GM12878 (cell line): ENCODE measurements around the gene STK17A. TPM values are rescaled to one million over a fixed set of nuclear protein-coding genes. Genes with fewer than 3 reads are reported as not detected.

Experiments used
- DPF2 ChIP-seq: fragments of 450-650 bp; IDR thresholded peaks from 2 replicates; pipeline ENCODE4 v1.6.1; 2017; ENCODE audit warnings: mild to moderate bottlenecking
- EZH2 ChIP-seq: IDR thresholded peaks from 2 replicates; pipeline ENCODE4 v1.6.1; 2012; ENCODE audit warnings: low read depth, mild to moderate bottlenecking, control low read depth, inconsistent platforms, low read length, borderline replicate concordance; ENCODE audit not compliant: control insufficient read depth
- HCFC1 ChIP-seq: fragments of 150-350 bp; IDR thresholded peaks from 2 replicates; pipeline ENCODE4 v1.6.1; 2014; ENCODE audit warnings: low read length
- IKZF2 ChIP-seq, 2 experiments: fragments of 450-650 bp; IDR thresholded peaks; 2 replicates each; pipeline ENCODE4 v1.6.1; 2017; ENCODE audit warnings: mild to moderate bottlenecking in 2 of 2, moderate library complexity in 2 of 2
- PAX8 ChIP-seq: fragments of 450-650 bp; IDR thresholded peaks from 2 replicates; pipeline ENCODE4 v1.6.1; 2017; ENCODE audit warnings: mild to moderate bottlenecking, moderate library complexity
- PRDM15 ChIP-seq: fragments of 450-650 bp; formaldehyde crosslinking; IDR thresholded peaks from 2 replicates; pipeline ENCODE4 v1.4.0; 2020; ENCODE audit warnings: mild to moderate bottlenecking, moderate library complexity
- SIX5 ChIP-seq: IDR thresholded peaks from 2 replicates; pipeline ENCODE4 v1.6.1; 2011; ENCODE audit warnings: mild to moderate bottlenecking, low read depth, low read length, moderate library complexity; ENCODE audit not compliant: severe bottlenecking
- ZNF384 ChIP-seq: IDR thresholded peaks from 2 replicates; pipeline ENCODE4 v1.6.1; 2012; ENCODE audit warnings: low read depth, mild to moderate bottlenecking, low read length, improper control_type of control experiment, borderline replicate concordance
- ZNF687 ChIP-seq: fragments of 450-650 bp; IDR thresholded peaks from 2 replicates; pipeline ENCODE4 v1.6.1; 2017; ENCODE audit warnings: mild to moderate bottlenecking, moderate library complexity
- polyA plus RNA-seq, 11 experiments: library from polyadenylated mRNA; depleted of rRNA in 4 of 11; unstranded in 6 of 11; stranded (reverse) in 5 of 11; fragments of >200 nt; fragmentation: Nextera tagmentation in 4 of 11; fragmentation: Illumina TruSeq in 1 of 11; extraction: Ambion mirVana in 4 of 11; extraction: Trizol in 1 of 11; gene quantifications; 1 replicate in 1 of 11; 2 replicates in 10 of 11; pipeline versions ENCODE4 v1.2.1 to v1.2.3, GENCODE V29; 2011 to 2016; ENCODE audit warnings: inconsistent platforms in 2 of 11, missing spikeins in 2 of 11, low read depth in 1 of 11
- total RNA-seq, 4 experiments: library from RNA; depleted of rRNA in 3 of 4; stranded (reverse); fragments of >200 nt in 3 of 4; fragmentation: Illumina TruSeq in 1 of 4; extraction: Trizol in 1 of 4; gene quantifications; 2 replicates each; pipeline versions ENCODE4 v1.2.1 to v1.2.3, GENCODE V29; 2013 to 2021
- TF ChIP-seq, protein P1 (sequence below): fragments of 450-650 bp; IDR thresholded peaks from 2 replicates; pipeline ENCODE4 v1.6.1; 2017; ENCODE audit warnings: borderline replicate concordance
- TF ChIP-seq, protein P2 (sequence below): fragments of 450-650 bp; IDR thresholded peaks from 2 replicates; pipeline ENCODE4 v1.6.1; 2016; ENCODE audit warnings: mild to moderate bottlenecking, moderate library complexity, borderline replicate concordance
- TF ChIP-seq, protein P3 (sequence below): IDR thresholded peaks from 2 replicates; pipeline ENCODE4 v1.6.1; 2011; ENCODE audit warnings: borderline replicate concordance, low read depth, mild to moderate bottlenecking, moderate library complexity, mixed read lengths, low read length; ENCODE audit not compliant: insufficient read depth; ENCODE audit errors: extremely low read length
- TF ChIP-seq, protein P4 (sequence below): fragments of 450-650 bp; IDR thresholded peaks from 2 replicates; pipeline ENCODE4 v1.6.1; 2016; ENCODE audit warnings: mild to moderate bottlenecking

The STK17A gene
- total and polyA plus RNA-seq, 10 of the 15 experiments (the other 5 are each of a cell fraction or from before 2014, with no cell fraction given) = 18.5 to 91.6 (median 70.8) TPM

DNA sequence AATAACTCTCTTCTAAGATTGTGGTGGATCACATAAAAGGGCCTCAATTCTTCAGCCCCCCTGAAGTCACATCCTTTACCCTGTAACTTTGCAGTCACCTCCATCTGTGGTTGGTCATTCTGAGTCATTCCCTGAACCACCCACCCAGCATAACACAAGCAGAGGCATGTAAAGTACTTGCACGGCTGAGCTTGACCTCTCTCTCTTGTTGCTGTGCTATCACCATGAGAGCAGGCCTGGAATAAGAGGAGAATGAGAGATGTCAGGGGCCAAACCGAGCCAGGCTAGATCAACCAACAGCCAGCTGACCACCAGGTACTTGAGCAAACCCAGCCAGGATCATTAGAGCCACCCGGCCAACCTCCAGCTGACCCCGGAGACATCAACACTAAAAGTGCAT is 13.5 kb upstream of the STK17A start (continued):
- TF ChIP-seq, protein P1, sequence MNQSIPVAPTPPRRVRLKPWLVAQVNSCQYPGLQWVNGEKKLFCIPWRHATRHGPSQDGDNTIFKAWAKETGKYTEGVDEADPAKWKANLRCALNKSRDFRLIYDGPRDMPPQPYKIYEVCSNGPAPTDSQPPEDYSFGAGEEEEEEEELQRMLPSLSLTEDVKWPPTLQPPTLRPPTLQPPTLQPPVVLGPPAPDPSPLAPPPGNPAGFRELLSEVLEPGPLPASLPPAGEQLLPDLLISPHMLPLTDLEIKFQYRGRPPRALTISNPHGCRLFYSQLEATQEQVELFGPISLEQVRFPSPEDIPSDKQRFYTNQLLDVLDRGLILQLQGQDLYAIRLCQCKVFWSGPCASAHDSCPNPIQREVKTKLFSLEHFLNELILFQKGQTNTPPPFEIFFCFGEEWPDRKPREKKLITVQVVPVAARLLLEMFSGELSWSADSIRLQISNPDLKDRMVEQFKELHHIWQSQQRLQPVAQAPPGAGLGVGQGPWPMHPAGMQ = no peak
- TF ChIP-seq, protein P2, sequence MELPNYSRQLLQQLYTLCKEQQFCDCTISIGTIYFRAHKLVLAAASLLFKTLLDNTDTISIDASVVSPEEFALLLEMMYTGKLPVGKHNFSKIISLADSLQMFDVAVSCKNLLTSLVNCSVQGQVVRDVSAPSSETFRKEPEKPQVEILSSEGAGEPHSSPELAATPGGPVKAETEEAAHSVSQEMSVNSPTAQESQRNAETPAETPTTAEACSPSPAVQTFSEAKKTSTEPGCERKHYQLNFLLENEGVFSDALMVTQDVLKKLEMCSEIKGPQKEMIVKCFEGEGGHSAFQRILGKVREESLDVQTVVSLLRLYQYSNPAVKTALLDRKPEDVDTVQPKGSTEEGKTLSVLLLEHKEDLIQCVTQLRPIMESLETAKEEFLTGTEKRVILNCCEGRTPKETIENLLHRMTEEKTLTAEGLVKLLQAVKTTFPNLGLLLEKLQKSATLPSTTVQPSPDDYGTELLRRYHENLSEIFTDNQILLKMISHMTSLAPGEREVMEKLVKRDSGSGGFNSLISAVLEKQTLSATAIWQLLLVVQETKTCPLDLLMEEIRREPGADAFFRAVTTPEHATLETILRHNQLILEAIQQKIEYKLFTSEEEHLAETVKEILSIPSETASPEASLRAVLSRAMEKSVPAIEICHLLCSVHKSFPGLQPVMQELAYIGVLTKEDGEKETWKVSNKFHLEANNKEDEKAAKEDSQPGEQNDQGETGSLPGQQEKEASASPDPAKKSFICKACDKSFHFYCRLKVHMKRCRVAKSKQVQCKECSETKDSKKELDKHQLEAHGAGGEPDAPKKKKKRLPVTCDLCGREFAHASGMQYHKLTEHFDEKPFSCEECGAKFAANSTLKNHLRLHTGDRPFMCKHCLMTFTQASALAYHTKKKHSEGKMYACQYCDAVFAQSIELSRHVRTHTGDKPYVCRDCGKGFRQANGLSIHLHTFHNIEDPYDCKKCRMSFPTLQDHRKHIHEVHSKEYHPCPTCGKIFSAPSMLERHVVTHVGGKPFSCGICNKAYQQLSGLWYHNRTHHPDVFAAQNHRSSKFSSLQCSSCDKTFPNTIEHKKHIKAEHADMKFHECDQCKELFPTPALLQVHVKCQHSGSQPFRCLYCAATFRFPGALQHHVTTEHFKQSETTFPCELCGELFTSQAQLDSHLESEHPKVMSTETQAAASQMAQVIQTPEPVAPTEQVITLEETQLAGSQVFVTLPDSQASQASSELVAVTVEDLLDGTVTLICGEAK = no peak
- TF ChIP-seq, protein P3, sequence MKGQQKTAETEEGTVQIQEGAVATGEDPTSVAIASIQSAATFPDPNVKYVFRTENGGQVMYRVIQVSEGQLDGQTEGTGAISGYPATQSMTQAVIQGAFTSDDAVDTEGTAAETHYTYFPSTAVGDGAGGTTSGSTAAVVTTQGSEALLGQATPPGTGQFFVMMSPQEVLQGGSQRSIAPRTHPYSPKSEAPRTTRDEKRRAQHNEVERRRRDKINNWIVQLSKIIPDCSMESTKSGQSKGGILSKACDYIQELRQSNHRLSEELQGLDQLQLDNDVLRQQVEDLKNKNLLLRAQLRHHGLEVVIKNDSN = no peak
- TF ChIP-seq ZNF687 = no peak
- no peak for TF ChIP-seq SIX5
- TF ChIP-seq, protein P4, sequence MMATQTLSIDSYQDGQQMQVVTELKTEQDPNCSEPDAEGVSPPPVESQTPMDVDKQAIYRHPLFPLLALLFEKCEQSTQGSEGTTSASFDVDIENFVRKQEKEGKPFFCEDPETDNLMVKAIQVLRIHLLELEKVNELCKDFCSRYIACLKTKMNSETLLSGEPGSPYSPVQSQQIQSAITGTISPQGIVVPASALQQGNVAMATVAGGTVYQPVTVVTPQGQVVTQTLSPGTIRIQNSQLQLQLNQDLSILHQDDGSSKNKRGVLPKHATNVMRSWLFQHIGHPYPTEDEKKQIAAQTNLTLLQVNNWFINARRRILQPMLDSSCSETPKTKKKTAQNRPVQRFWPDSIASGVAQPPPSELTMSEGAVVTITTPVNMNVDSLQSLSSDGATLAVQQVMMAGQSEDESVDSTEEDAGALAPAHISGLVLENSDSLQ = no peak
- no peak for TF ChIP-seq PRDM15
- TF ChIP-seq IKZF2 (IDR thresholded peaks at IDR 0.05) = peak; percentile 48 to 54; a peak in 3 of 4 replicates
- peak; percentile 90 for TF ChIP-seq DPF2
- no peak for TF ChIP-seq HCFC1
- TF ChIP-seq PAX8 = no peak
- TF ChIP-seq EZH2 = no peak
- no peak for TF ChIP-seq ZNF384
